GM12875 (cell line): ENCODE data around the gene RUFY2.

Source experiments
- H3K4me3 ChIP-seq: one replicate; pipeline ENCODE4 v1.5.1; 2011; ENCODE audit warnings: low read depth, low read length, control low read depth
- CTCF ChIP-seq: IDR thresholded peaks from 2 replicates; pipeline ENCODE4 v1.5.1; 2011; ENCODE audit warnings: low read depth, mild to moderate bottlenecking, control low read depth, inconsistent platforms, low read length, moderate library complexity, borderline replicate concordance; ENCODE audit not compliant: insufficient read depth

Gene RUFY2

DNA sequence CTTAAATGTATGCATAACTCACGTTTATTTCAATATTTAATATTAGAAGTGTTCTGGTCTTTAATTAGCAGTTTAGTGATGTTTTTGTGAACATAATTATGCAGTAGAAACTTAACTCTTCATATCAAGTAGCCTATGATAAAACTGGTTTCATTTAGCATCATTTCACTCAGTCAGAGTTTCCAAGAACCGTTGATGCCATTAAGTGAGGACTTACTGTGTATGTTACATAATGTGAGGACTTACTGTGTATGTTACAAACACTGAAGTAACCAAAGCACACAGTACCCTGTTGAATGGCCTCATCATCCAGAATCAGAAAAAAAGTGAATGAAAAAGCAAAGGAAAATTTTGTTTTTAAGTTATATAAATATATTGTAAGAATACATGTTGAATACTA is 41.5 kb downstream of the RUFY2 start:
- no peak for TF ChIP-seq CTCF
- H3K4me3 ChIP-seq, result no peak overlapping the region

DNA sequence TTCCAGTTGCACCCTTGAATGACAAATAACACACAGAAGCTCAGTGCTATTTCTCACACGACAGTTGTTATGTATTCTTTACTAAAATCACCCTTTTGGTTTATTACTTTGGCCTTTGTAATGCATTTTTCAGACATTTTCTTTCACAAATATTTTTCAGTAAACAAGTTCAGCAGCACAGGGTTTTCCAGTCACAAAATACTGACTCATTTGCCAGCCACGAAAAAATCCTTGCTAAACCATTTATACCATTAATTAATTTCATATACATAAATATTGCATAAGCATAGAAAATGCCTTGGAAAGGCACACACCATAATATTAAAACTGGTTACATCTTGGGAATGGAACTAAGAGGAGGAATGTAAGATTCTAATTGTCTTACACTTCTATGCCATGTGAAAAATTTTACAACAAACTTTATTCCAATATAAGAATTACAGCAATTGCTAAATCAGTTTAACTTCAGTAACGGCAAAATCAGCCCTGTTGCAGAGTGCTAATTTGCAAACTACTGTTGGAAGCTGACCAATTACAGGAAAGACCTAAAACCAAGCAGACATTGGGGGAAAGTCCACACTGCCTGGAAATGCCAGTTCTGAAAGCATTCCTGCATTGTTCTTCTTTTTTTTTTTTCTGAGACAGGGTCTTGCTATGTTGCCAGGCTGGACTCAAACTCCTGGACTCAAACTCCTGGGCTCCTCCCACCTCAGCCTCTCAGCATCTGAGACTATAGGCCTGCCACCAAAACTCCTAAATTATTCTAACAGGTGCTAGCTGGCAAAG is 42.8 kb downstream of the RUFY2 start:
- TF ChIP-seq CTCF, result no peak
- H3K4me3 ChIP-seq, result no peak overlapping the region

GRCh38 chr10:68362590-68362989 is 44.5 kb downstream of the RUFY2 start:
- TF ChIP-seq CTCF, result no peak
- H3K4me3 ChIP-seq, result no peak overlapping the region

GRCh38 chr10:68359189-68359588 is 47.9 kb downstream of the RUFY2 start:
- H3K4me3 ChIP-seq, result no peak overlapping the region
- TF ChIP-seq CTCF, result no peak

DNA sequence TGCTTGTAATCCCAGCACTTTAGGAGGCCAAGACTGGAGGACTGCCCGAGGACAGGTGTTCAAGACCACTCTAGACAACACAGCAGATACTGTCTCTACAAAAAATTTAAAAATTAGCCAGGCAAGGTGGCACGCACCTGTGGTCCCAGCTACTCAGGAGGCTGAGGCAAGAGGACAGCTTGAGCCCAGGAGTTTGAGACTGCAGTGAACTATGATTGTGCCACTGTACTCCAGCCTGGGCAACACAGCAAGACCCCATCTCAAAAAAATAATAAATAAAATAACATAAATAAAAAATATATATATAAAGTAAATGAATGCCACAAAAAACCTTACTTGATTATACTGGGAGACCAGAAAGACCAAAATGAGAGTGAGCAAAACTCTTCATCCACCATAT is 53.5 kb downstream of the RUFY2 start:
- H3K4me3 ChIP-seq, result no peak overlapping the region
- TF ChIP-seq CTCF, result no peak

- H3K4me3 ChIP-seq, result no peak overlapping the region
- peak; percentile 76 for TF ChIP-seq CTCF
Observed at GRCh38 chr10:68348265-68348741, 58.8 kb downstream of the RUFY2 start.

GRCh38 chr10:68346774-68347173 is 60.3 kb downstream of the RUFY2 start:
- no peak for TF ChIP-seq CTCF
- H3K4me3 ChIP-seq, result no peak overlapping the region
